DLD1 (cell line): ENCODE measurements around the gene ETNK2.
"Not testable (repeated sequence)": the region's sequence is repeated elsewhere in the genome, so short reads cannot be mapped to it uniquely, and the experiment has no call there.

Experiments used
- in situ Hi-C: cut with HindIII; loops from 2 replicates; pipeline ENCODE4 v1.10.0; 2017; ENCODE audit warnings: low sequenced_read_pairs

ETNK2 gene

GRCh38 chr1:204106825-204107224 lies 45.0 kb downstream of the ETNK2 start:
- in situ Hi-C loops, result no loop called here

- in situ Hi-C loops, result no loop called here
These were observed 46.7 kb downstream of the ETNK2 start for GRCh38 chr1:204105131-204105515.

GRCh38 chr1:204104331-204105130 lies 47.3 kb downstream of the ETNK2 start:
- in situ Hi-C loops, result no loop called here

GRCh38 chr1:204103431-204103741 lies 48.5 kb downstream of the ETNK2 start:
- in situ Hi-C loops, result no loop called here

GRCh38 chr1:204102739-204103430 lies 49.0 kb downstream of the ETNK2 start:
- in situ Hi-C loops, result no loop called here

GRCh38 chr1:204102029-204102611 lies 49.7 kb downstream of the ETNK2 start:
- in situ Hi-C loops, result no loop called here

- in situ Hi-C loops, result not testable (repeated sequence)
These were observed 52.1 kb downstream of the ETNK2 start for GRCh38 chr1:204099754-204100153.

GRCh38 chr1:204098683-204099082 lies 53.2 kb downstream of the ETNK2 start:
- in situ Hi-C loops, result no loop called here

GRCh38 chr1:204096931-204097330 lies 54.9 kb downstream of the ETNK2 start:
- in situ Hi-C loops, result no loop called here

- in situ Hi-C loops, result no loop called here
These were observed 56.8 kb downstream of the ETNK2 start for GRCh38 chr1:204094856-204095634.

GRCh38 chr1:204094313-204094729 lies 57.5 kb downstream of the ETNK2 start:
- in situ Hi-C loops, result no loop called here

GRCh38 chr1:204093781-204094180 lies 58.1 kb downstream of the ETNK2 start:
- in situ Hi-C loops, result no loop called here

GRCh38 chr1:204093421-204093717 lies 58.5 kb downstream of the ETNK2 start:
- in situ Hi-C loops, result no loop called here

GRCh38 chr1:204092632-204093420 lies 59.0 kb downstream of the ETNK2 start:
- in situ Hi-C loops, result no loop called here

- in situ Hi-C loops, result no loop called here
These were observed 60.0 kb downstream of the ETNK2 start for GRCh38 chr1:204091787-204092312.

- in situ Hi-C loops, result no loop called here
These were observed 60.8 kb downstream of the ETNK2 start for GRCh38 chr1:204091066-204091465.

GRCh38 chr1:204090132-204090531 lies 61.7 kb downstream of the ETNK2 start:
- in situ Hi-C loops, result not testable (repeated sequence)

- in situ Hi-C loops, result no loop called here
These were observed 62.6 kb downstream of the ETNK2 start for GRCh38 chr1:204089044-204089751.

GRCh38 chr1:204088596-204088995 lies 63.2 kb downstream of the ETNK2 start:
- in situ Hi-C loops, result no loop called here
